Caco-2 (cell line): ENCODE results near the gene ZNF785. TPM values are rescaled to one million over a fixed set of nuclear protein-coding genes. Genes with fewer than 3 reads are reported as not detected.
"Not testable (repeated sequence)": the region's sequence is repeated elsewhere in the genome, so short reads cannot be mapped to it uniquely, and the experiment has no call there.

Experiments used
- BruUV-seq: library from RNA; stranded (reverse); fragments of 400-500 nt; replicated peaks from 2 replicates; lab custom pipeline; 2021; lab: Mats Ljungman, UMichigan
- CTCF ChIA-PET: fragments of 300-600 bp; sonication (Branson Sonifier 250); formaldehyde crosslinking; loops from one replicate; lab custom pipeline; 2022; ENCODE audit warnings: antibody characterized with exemption; lab: Charles Lee
- POLR2A ChIA-PET: fragments of 300-600 bp; sonication (Branson Sonifier 250); formaldehyde crosslinking; loops from one replicate; lab custom pipeline; 2022; ENCODE audit warnings: antibody characterized with exemption; lab: Charles Lee
- DNase-seq, 2 experiments: peaks; one replicate each; pipeline versions ENCODE4 v3.0.0 to v3.0.0-alpha.2; 2020 to 2022
- H3K27me3 ChIP-seq: replicated peaks from 2 replicates; pipeline ENCODE4 v1.6.0; 2011; ENCODE audit warnings: low read length; ENCODE audit not compliant: control insufficient read depth, insufficient read depth
- H3K36me3 ChIP-seq: 2 replicates; pipeline ENCODE4 v1.5.1; 2011; ENCODE audit warnings: low read length; ENCODE audit not compliant: control insufficient read depth, insufficient read depth
- H3K4me1 ChIP-seq: fragments of 250-450 bp; sonication (Bioruptor Pico); 2 replicates; pipeline ENCODE4 v1.5.1; 2020; ENCODE audit warnings: mild to moderate bottlenecking
- H3K4me3 ChIP-seq: 2 replicates; pipeline ENCODE4 v1.5.1; 2011; ENCODE audit warnings: low read depth, mild to moderate bottlenecking, control low read depth, low read length
- H3K9me3 ChIP-seq: fragments of 250-450 bp; sonication (Bioruptor Pico); 2 replicates; pipeline ENCODE4 v1.5.1; 2020; ENCODE audit warnings: mild to moderate bottlenecking, moderate library complexity
- H3K27ac Mint-ChIP-seq: one replicate; pipeline ENCODE4 v1.8.0; 2022; ENCODE audit warnings: mixed read lengths; ENCODE audit not compliant: unreplicated experiment
- H3K27me3 Mint-ChIP-seq: one replicate; pipeline ENCODE4 v1.8.0; 2022; ENCODE audit warnings: mixed read lengths; ENCODE audit not compliant: insufficient read depth, unreplicated experiment
- H3K36me3 Mint-ChIP-seq: one replicate; pipeline ENCODE4 v1.8.0; 2022; ENCODE audit warnings: mild to moderate bottlenecking, mixed read lengths; ENCODE audit not compliant: insufficient read depth, unreplicated experiment
- H3K4me1 Mint-ChIP-seq: one replicate; pipeline ENCODE4 v1.8.0; 2022; ENCODE audit warnings: low read depth, mixed read lengths; ENCODE audit not compliant: unreplicated experiment
- H3K4me3 Mint-ChIP-seq: one replicate; pipeline ENCODE4 v1.8.0; 2022; ENCODE audit warnings: mild to moderate bottlenecking, moderate library complexity, mixed read lengths; ENCODE audit not compliant: unreplicated experiment
- H3K9me3 Mint-ChIP-seq: one replicate; pipeline ENCODE4 v1.8.0; 2022; ENCODE audit warnings: mixed read lengths; ENCODE audit not compliant: unreplicated experiment
- intact Hi-C: fragments of 100-400 bp; cut with micrococcal nuclease; formaldehyde crosslinking; loops from one replicate; pipeline ENCODE4 v1.10.0; 2022; ENCODE audit not compliant: unreplicated experiment
- total RNA-seq: library from RNA; stranded (reverse); gene quantifications from 2 replicates; pipeline ENCODE4 v1.2.3, GENCODE V29; 2022
- TF ChIP-seq, protein P1 (sequence below), 2 experiments: fragments of 200-600 bp in 1 of 2; IDR thresholded peaks; 1 replicate in 1 of 2; 2 replicates in 1 of 2; pipeline versions ENCODE4 v1.5.1 to v1.8.0; 2011 to 2022; ENCODE audit warnings: antibody characterized with exemption in 1 of 2, control low read depth in 1 of 2, inconsistent platforms in 1 of 2, low read depth in 1 of 2, low read length in 1 of 2, mild to moderate bottlenecking in 1 of 2, moderate library complexity in 1 of 2; ENCODE audit not compliant: insufficient read depth in 1 of 2, severe bottlenecking in 1 of 2, unreplicated experiment in 1 of 2

Gene ZNF785
- total RNA-seq, 1 experiment from 2014 or later = 13.5 TPM

DNA sequence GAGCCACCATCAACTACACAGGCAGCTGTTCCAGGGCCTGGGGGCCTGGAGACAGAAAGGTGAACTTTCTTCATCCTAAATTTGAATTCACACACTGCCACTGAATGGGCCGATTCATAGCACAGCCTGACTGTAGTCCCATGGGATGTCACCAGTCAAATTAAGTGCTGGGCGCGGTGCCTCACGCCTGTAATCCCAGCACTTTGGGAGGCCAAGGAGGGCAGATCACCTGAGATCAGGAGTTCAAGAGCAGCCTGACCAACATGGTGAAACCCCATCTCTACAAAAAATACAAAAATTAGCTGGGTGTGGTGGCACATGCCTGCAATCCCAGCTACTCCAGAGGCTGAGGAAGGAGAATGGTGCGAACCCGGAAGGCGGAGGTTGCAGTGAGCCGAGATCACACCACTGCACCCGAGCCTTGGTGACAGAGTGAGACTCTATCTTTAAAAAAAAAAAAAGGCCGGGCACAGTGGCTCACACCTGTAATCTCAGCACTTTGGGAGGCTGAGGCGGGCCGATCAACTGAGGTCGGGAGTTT is 45.4 kb downstream of the ZNF785 start:
- H3K36me3 Mint-ChIP-seq, H3K9me3 Mint-ChIP-seq, intact Hi-C loops, H3K9me3 ChIP-seq, H3K27me3 Mint-ChIP-seq, BruUV-seq, DNase-seq, H3K4me3 ChIP-seq, CTCF ChIA-PET, H3K4me1 Mint-ChIP-seq, H3K27ac Mint-ChIP-seq, POLR2A ChIA-PET, H3K27me3 ChIP-seq, H3K36me3 ChIP-seq, H3K4me3 Mint-ChIP-seq: not testable (repeated sequence)
- peaks cover 22% of the 10 kb centered on the region for H3K4me1 ChIP-seq

DNA sequence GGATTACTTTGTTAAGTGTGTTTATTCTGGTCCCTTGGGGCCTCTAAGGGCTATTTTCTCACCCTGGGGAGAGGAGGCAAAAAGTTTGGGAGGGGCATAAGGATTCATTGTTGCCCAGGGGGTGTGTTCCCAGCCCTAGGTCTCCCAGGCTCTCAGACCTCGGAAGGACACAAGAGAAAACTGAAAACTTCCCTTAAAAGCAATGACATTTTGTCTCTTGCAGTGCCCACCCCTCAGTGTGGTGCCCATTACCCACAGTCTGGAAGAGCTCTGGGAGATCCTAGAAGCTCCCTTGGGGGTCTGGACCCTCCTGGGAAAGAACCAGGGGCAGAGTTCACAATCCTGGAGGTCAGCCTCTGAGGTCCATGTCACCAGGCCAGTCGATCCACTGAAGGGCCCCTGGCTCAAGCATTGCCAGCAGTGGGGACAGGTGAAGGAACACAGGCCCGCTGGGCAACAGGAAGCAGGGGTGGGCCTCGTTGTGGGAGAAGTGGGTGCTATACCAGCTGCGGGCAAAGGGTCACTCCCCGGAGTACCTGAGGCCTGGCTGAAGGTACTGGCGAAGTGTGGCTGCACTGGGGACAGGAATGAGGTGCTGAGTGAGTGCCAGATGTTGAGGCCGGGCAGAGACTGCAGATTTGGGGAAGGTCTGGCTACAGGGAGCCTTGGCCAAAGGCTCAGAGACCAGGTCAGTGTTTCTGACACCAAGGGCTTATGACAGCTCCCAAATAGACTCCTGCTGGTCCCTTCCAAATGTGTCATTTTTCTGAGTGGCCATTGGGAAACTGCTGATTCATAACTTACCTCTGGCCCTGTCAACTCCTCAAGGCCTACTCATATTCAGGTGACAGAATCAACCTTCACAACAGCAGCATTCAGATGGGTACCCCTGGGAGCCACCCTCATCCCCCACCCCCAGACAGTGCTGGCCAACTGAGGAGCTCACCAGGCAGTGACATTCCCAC is 46.2 kb downstream of the ZNF785 start:
- Histone ChIP-seq H3K36me3 (no peaks in the 10 kb centered on the region), H3K9me3 (no peaks in the 10 kb centered on the region), H3K27me3 (no peaks in the 10 kb centered on the region), H3K4me3 (no peak overlapping the region), H3K4me1 (peaks cover 22% of the 10 kb centered on the region)
- BruUV-seq = no TSS peak
- POLR2A ChIA-PET = no interaction called here
- H3K27ac Mint-ChIP-seq = no peak overlapping the region
- TF ChIP-seq, protein P1, sequence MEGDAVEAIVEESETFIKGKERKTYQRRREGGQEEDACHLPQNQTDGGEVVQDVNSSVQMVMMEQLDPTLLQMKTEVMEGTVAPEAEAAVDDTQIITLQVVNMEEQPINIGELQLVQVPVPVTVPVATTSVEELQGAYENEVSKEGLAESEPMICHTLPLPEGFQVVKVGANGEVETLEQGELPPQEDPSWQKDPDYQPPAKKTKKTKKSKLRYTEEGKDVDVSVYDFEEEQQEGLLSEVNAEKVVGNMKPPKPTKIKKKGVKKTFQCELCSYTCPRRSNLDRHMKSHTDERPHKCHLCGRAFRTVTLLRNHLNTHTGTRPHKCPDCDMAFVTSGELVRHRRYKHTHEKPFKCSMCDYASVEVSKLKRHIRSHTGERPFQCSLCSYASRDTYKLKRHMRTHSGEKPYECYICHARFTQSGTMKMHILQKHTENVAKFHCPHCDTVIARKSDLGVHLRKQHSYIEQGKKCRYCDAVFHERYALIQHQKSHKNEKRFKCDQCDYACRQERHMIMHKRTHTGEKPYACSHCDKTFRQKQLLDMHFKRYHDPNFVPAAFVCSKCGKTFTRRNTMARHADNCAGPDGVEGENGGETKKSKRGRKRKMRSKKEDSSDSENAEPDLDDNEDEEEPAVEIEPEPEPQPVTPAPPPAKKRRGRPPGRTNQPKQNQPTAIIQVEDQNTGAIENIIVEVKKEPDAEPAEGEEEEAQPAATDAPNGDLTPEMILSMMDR (IDR thresholded peaks at IDR 0.05; ENCODE audit: insufficient read depth in 1 of 2, low read depth in 1 of 2, low read length in 1 of 2, severe bottlenecking in 1 of 2, unreplicated experiment in 1 of 2) = no peak
- no peak for DNase-seq
- no peaks in the 10 kb centered on the region for H3K27me3 Mint-ChIP-seq
- no peaks in the 10 kb centered on the region for H3K36me3 Mint-ChIP-seq
- CTCF ChIA-PET = no interaction called here
- no peak overlapping the region for H3K4me3 Mint-ChIP-seq
- no peaks in the 10 kb centered on the region for H3K4me1 Mint-ChIP-seq
- no peaks in the 10 kb centered on the region for H3K9me3 Mint-ChIP-seq
- intact Hi-C loops = no loop called here

DNA sequence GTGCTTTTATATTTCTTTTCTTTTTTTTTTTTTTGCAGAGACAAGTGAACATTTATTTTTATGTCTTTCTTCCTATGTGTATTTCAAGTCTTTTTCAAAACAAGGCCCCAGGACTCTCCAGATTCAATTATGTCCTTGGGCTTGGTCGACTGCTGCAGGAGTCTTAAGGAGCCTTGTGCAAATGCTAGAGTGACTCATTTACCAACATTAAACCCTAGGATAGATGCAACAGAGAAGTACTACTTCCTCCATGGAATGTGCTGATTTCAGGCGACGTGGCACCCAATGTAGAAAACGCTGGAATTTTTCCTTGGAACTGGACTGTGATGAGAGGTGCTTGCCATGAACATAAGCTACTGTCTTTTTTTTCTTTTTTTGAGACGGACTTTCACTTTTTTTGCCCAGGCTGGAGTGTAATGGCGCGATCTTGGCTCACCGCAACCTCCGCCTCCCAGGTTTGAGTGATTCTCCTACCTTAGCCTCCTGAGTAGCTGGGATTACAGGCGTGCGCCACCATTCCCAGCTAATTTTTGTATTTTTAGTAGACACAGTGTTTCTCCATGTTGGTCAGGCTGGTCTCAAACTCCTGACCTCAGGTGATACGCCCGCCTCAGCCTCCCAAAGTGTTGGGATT is 49.0 kb downstream of the ZNF785 start:
- H3K9me3 Mint-ChIP-seq, H3K4me1 Mint-ChIP-seq, DNase-seq, H3K36me3 ChIP-seq, BruUV-seq, H3K27me3 Mint-ChIP-seq, H3K4me1 ChIP-seq, H3K27me3 ChIP-seq, H3K9me3 ChIP-seq, intact Hi-C loops: not testable (repeated sequence)
- 0 out of 2 replicates have a peak overlapping the region, but pooled peaks have one; percentile 80 for H3K4me3 ChIP-seq
- ChIA-PET CTCF (interaction anchor here (0.9 to 3.0 kb wide), 9 partner anchors 13 to 119 kb away, joined by 4 to 43 read pairs (median 6); partner anchors contain the start of genes DCTPP1, ZNF688, ZNF764 and ZNF785), POLR2A (interaction anchor here (1.2 to 2.5 kb wide), 5 partner anchors 9 to 119 kb away, joined by 3 to 20 read pairs (median 11); partner anchors contain the start of genes ZNF688 and ZNF764)
- H3K4me3 Mint-ChIP-seq = peak overlapping the region; percentile 87
- peaks cover 12% of the 10 kb centered on the region for H3K36me3 Mint-ChIP-seq
- H3K27ac Mint-ChIP-seq = peak overlapping the region; percentile 91
